ENCODE results near the gene SLC22A15.
"Not testable (repeated sequence)": the region's sequence is repeated elsewhere in the genome, so short reads cannot be mapped to it uniquely, and the experiment has no call there.

The SLC22A15 gene

DNA sequence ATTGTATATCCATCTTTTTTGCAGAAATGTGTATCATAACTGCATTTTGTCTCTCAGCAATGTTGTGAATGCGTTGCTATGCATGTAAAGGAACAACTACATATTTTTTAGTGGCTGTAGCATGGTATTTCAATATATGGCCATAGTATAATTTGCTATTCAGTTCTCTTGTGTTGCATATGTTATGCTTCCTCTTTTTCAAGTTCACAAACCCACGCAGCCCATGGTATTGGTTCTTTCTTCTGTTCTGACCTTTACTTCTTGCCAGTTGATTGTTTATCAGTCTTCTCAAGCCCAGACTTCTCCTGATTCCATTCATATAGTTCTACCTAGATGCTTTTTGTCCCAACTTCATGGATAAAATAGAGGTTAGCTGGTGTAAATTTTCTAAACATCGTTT lies 6.1 kb downstream of the SLC22A15 start:
- DNase-seq = no peak

- DNase-seq = no peak
These were observed 7.3 kb downstream of the SLC22A15 start for GRCh38 chr1:115983584-115983983.

GRCh38 chr1:115987623-115988022 lies 11.3 kb downstream of the SLC22A15 start:
- DNase-seq = no peak

DNA sequence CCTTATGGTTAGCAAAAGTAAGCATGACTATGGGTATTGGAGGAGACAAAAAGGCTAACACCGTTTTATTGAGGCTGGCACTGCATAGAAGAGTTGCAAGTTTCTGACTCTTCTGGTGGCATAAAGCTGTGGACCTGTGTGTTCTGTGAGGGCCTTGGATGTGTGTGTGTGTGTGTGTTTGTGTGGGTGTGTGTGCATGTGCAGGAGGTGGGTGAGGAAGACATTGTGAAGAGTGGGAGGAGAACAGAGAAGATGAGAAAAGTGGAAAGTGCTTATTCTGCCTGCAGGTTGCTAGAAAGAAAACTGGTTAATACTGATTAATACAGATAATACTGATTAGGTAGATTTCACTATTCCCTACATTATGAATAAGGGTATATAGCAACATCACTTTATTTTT lies 12.6 kb downstream of the SLC22A15 start:
- DNase-seq = no peak

DNA sequence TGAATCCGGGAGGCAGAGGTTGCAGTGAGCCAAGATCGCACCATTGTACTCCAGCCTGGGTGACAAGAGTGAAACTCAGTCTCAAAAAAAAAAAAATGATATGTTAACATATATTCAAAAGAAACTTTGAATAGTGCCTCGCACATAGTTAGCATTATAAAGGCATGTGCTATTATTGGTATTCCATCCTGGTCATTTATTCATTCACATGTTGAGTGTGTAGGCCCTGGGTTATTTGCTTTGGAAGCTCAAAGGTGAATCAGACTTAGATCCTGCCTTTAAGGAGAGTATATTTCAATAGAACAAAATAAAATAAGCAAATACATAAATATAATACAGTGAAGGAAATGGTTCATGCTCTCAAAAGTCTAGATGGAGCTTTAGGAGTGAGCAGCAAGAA lies 13.4 kb downstream of the SLC22A15 start:
- DNase-seq = no peak

GRCh38 chr1:115991909-115992308 lies 15.6 kb downstream of the SLC22A15 start:
- DNase-seq = no peak

DNA sequence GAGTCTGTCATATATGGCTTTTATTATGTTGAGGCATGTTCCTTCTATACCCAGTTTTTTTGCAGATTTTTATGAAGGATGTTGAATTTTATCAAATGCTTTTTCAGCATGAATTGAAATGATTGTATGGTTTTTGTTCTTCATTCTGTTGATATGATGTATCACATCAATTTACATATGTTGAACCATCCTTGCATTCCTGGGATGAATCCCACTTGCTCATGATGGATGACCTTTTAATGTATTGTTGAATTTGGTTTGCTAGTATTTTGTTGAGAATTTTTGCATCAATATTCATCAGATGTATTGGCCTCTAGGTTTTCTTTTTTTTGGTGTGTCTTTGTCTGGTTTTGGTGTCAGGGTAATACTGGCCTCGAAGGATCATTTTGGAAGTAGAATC lies 21.6 kb downstream of the SLC22A15 start:
- DNase-seq = not testable (repeated sequence)

DNA sequence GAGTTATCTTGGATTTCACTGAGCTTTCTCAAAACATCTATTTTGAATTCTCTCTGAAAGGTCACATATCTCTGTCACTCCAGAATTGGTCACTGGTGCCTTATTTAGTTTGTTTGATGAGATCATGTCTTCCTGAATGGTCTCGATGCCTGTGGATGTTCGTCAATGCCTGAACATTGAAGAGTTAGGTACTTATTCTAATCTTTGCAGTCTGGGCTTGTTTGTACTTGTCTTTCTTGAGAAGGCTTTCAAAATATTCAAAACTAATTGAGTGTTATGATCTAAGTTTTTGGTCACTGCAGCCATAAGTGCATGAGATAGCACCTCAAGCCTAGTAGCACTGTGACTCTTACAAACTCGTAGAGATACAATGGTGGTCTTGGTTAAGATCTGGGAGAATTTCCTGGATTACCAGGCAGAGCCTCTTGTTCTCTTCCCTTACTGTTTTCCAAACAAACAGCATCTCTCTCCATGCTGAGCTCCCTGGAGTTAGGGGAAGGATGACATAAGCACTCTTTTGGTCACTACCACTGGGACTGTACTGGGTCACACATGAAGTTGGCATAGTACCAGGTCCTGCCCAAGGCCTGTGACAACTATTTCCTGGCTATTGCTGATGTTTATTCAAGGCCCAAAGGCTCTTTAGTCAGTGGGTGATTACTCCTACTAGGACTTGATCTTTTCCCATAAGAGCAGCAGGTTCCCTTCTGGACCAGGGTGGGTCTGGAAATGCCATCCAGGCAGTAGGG lies 25.6 kb downstream of the SLC22A15 start:
- DNase-seq = no peak

DNA sequence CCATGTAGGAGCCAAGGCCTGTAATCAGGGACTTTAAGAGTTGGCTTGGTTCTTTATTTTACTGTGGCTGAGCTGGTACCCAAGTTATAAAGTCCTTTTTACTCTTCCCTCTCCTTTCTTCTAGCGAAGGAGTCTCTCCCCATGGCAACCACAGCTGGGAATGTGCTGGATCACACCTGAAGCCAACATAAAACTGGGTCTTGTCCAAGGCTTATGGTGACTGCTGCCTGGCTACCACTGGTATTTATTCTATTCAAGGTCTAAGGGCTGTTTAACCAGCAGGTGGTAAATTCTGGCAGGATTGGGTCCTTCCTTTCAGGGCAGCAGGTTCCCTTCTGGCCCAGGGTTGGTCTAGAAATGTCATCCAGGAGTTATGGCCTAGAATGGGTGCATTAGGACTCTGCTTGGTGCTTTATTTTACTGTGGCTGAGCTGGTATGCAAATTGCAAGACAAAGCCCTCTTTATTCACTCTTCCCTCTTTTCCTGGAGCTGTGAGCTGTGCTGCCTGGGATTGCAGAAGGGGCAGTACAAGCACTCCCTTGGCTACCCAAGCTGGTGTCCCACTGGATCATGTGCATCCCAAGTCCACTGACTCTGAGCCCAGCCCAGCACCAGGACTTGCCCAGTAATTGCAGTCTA lies 26.6 kb downstream of the SLC22A15 start:
- no peak for DNase-seq

DNA sequence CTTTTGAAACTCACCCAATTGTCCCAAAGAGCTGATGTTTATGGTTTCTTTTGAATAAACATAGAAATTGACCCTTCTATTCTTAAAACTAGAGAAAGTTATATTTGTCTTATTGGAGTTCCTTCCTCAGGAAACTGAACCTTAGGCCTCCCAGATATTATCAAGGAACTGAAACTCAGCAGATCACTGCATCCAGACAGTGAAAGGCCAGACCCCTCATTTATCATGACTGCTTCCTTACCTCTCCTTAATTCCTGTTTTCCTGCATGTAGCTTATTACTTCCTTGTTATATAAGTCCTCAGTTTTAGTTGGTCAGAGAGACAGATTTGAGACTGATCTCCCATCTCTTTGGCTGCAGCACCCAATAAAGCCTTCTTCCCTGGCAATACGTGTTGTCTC lies 27.5 kb downstream of the SLC22A15 start:
- no peak for DNase-seq

- DNase-seq = no peak
These were observed 30.2 kb downstream of the SLC22A15 start for GRCh38 chr1:116006486-116006964.

GRCh38 chr1:116008656-116009390 lies 32.5 kb downstream of the SLC22A15 start:
- DNase-seq = no peak

DNA sequence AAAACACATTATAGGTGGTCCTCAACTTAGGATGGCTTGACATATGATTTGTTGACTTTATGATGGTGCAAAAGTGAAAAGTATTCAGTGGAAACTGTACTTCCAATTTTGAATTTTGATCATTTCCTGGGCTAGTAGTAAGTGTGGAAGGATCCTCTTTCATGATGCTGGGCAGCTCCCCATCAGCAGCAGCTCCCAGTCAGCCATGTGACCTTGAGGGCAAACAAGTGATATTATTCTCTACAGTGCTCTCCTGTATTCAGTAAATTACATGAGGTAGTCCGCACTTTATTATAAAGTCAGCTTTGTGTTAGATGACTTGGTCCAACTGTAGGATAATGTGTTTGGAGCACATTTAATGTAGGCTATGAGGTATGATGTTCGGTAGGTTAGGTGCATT lies 36.4 kb downstream of the SLC22A15 start:
- no peak for DNase-seq

DNA sequence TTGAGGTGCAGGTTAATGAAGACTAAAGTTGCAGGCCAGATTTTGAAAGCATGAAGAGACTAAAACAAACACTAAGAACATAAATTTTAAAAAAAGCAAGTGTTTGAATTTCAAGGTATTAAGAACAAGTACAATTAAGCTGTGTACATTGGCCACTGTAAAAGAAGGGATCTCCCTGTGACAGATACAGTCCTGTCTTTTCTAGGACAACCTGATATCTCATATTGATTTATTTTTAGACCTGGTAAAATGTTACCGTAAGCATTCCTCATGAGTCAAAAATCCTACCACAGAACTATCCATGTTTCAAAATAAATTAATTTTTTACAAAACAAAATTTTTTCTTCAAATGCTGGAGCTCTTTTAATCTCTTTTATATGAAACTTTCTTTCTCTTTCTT lies 39.4 kb downstream of the SLC22A15 start:
- no peak for DNase-seq

- DNase-seq = no peak
These were observed 41.7 kb downstream of the SLC22A15 start for GRCh38 chr1:116018007-116018406.

DNA sequence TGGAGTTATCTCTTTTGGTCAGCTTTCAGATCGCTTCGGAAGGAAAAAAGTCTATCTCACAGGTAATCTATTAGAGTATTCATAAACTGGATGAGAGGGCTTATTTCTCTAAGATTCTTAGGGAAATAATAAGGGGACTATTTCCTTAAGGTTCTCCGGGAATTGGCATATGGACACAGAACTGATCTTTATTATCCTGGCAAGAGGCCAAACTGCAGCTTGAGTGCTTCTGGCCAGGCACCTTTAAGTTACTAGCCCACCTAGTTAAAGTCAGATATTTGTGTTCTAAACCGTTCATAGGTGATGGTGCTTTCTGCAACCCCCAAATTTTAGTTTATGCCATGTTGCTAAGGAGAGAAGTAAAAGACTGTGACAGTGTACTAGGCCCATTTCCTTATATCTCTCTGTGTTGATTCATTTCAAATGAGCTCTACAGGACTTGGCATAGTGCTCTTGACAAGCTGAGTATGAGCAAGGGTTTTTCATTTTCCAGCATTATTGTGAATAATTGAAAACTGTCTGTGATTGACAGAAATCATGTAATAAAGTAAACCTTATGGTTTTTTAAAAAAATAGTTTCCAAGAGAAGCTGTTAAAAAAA lies 43.4 kb downstream of the SLC22A15 start:
- no peak for DNase-seq

DNA sequence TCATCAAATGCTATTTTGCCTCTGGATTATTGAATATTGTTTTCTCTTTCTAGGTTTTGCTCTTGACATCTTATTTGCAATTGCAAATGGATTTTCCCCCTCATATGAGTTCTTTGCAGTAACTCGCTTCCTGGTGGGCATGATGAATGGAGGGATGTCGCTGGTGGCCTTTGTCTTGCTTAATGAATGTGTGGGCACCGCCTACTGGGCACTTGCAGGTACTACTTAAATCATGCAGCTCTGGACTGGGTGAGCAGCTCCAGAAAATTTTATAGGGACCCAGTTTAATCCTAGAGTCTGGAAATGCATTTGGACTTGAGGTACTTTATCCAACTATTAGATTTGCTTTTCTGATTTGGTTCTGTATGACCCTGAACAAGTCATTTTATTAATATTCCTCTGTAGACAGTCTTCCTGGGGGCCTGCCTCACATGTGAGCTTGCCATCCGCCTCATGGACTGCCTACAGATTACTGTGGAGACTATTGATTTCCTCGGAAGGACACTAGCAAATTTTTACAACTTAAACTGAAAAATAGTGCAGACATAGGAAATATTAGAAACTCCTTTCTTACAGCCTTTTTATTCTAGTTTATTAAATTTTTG lies 44.5 kb downstream of the SLC22A15 start:
- DNase-seq = peak; percentile 36

DNA sequence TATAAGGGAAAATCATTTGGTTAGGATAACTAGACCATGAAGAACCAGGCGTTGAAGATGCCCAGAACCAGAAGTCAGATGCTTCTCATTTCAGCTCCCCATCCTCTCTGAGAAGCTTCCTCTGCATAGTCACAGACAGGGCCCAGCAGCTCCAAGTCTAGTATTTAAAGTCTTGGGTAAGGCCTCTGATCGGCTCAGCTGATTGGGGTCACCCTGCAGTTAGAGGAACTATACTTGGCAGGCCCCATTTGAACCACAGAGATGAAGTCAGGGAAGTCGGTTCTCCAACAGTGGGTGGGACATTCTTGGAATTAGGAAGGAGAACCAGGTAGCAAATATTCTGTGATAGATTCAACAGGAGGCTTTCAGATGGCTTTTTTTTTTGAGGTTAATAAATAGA lies 48.3 kb downstream of the SLC22A15 start:
- no peak for DNase-seq

- no peak for DNase-seq
These were observed 50.3 kb downstream of the SLC22A15 start for GRCh38 chr1:116026631-116027030.

- no peak for DNase-seq
These were observed 55.1 kb downstream of the SLC22A15 start for GRCh38 chr1:116031302-116031835.

DNA sequence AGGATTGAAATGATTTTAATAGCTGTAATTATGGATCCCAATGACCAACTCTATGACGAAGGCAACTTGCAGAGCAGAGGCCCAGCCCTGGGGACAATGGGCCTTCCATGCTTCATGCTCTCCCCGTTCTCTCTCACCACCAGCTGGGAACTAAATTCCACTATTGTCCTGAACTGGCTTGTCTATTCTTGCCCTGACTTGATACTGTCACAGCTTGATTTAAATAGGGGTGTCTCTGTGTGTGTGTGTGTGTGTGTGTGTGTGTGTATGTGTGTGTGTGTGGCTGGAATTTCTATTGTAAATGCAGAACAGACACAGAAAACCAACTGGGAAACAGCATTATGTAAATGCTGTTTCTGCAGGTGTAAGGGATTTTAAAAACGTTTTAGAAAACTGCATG lies 57.0 kb downstream of the SLC22A15 start:
- no peak for DNase-seq

DNA sequence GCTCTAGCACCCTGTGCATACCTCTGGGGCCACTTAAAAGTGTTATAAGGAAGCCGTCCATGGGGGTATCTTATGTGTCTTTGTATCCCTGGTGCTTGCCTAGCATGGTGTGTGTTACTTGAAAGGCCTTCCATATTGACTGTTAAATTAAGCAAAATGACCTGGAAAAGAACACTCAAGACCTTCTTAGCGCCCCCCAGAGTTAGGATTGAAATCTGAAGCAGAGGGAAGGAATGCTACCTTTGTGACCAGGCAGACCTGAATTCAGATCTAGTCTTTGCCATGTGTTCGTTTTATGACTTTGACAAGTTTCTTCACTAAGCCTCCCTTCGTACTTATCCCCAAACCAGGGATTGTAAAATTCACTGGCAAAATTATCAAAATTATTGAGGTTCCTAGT lies 59.9 kb downstream of the SLC22A15 start:
- no peak for DNase-seq

GRCh38 chr1:116038679-116039078 lies 62.4 kb downstream of the SLC22A15 start:
- DNase-seq = no peak
